Esophagus squamous epithelium (tissue), 4 donors: ENCODE results near the gene CASP1.
"Not testable (repeated sequence)": the region's sequence is repeated elsewhere in the genome, so short reads cannot be mapped to it uniquely, and the experiment has no call there.

ENCODE experiments used
- CTCF ChIP-seq, 6 experiments: fragments of 450-650 bp in 4 of 6; fragments of 200-600 bp in 2 of 6; sonication (generic) in 2 of 6; IDR thresholded peaks; one replicate each; pipeline ENCODE4 v1.5.1; 2016 to 2019; ENCODE audit warnings: antibody characterized with exemption in 6 of 6, mild to moderate bottlenecking in 4 of 6, moderate library complexity in 4 of 6
- POLR2A ChIP-seq, 4 donors: fragments of 450-650 bp; IDR thresholded peaks; one replicate each; pipeline ENCODE4 v1.6.1; 2017; ENCODE audit warnings: antibody characterized with exemption in 4 of 4, mild to moderate bottlenecking in 4 of 4, moderate library complexity in 3 of 4

GRCh38 chr11:105063245-105063941, 28.4 kb upstream of the CASP1 start:
- not testable (repeated sequence) for TF ChIP-seq POLR2A, CTCF (IDR thresholded peaks at IDR 0.05)
